NB4 (cell line): Measurements from ENCODE around the gene FMNL2.

Source experiments
- CTCF ChIP-seq: IDR thresholded peaks from one replicate; pipeline ENCODE4 v1.5.1; 2012; ENCODE audit warnings: low read depth, low read length
- MYC ChIP-seq: IDR thresholded peaks from 2 replicates; pipeline ENCODE4 v1.6.1; 2011; ENCODE audit warnings: low read depth, low read length
- POLR2A ChIP-seq: IDR thresholded peaks from 2 replicates; pipeline ENCODE4 v1.6.1; 2011; ENCODE audit warnings: mild to moderate bottlenecking; ENCODE audit not compliant: insufficient read length; ENCODE audit errors: extremely low read depth
- TF ChIP-seq, protein P1 (sequence below): IDR thresholded peaks from 2 replicates; pipeline ENCODE4 v1.6.1; 2011; ENCODE audit warnings: low read depth, low read length

- no peak for TF ChIP-seq POLR2A
- TF ChIP-seq CTCF: no peak
- TF ChIP-seq, protein P1, sequence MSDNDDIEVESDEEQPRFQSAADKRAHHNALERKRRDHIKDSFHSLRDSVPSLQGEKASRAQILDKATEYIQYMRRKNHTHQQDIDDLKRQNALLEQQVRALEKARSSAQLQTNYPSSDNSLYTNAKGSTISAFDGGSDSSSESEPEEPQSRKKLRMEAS: no peak
- no peak for TF ChIP-seq MYC
Observed at GRCh38 chr2:152443771-152444170, 108.8 kb downstream of the FMNL2 start.
